ENCODE data around the gene SMOC1. TPM values are rescaled to one million over a fixed set of nuclear protein-coding genes. Genes with fewer than 3 reads are reported as not detected.

Gene SMOC1
- total and polyA plus RNA-seq, 9 of the 15 experiments (the other 6 are each of a cell fraction or from before 2014, with no cell fraction given): 0.04 TPM; not detected in 8

GRCh38 chr14:69838881-69839416 is 40.3 kb upstream of the SMOC1 start:
- no peaks in the 10 kb centered on the region for H3K79me2 ChIP-seq (ENCODE audit: control insufficient read depth, insufficient read depth, low read length)
- H3K27ac ChIP-seq (ENCODE audit: extremely low read depth, low read depth, low read length): no peak overlapping the region
- H4K20me1 ChIP-seq (replicated peaks; ENCODE audit: control insufficient read depth, insufficient read depth, low read length): no peaks in the 10 kb centered on the region
- no TSS peak for BruUV-seq (replicated peaks)
- H3K4me2 ChIP-seq (ENCODE audit: insufficient read depth, low read length): no peak overlapping the region
- H3K36me3 ChIP-seq (ENCODE audit: control insufficient read depth, insufficient read depth, low read length): no peaks in the 10 kb centered on the region
- no peak overlapping the region for H3K4me3 ChIP-seq
- H3K4me1 ChIP-seq (replicated peaks in 1 of 2; ENCODE audit: control insufficient read depth in 2 of 2, insufficient read depth in 2 of 2, low read length in 2 of 2): no peaks in the 10 kb centered on the region
- FAIRE-seq (no peak), DNase-seq (ENCODE audit: extremely low read depth in 1 of 4, low spot score in 3 of 4) (no peak), ATAC-seq (no peak)
- 0% methylated on average over 3 of the region's 3 CpGs for WGBS (ENCODE audit: insufficient coverage, low coverage, missing lambda C conversion rate)
- TF ChIP-seq JUND (IDR thresholded peaks at IDR 0.05; ENCODE audit: borderline replicate concordance, low read depth, low read length) (no peak), JUND (tag; IDR thresholded peaks at IDR 0.05; ENCODE audit: borderline replicate concordance, low read depth, low read length) (no peak), ZBTB8A (IDR thresholded peaks at IDR 0.05; ENCODE audit: partially characterized antibody) (no peak), MEF2D (tag; conservative IDR thresholded peaks at IDR 0.05; ENCODE audit: low read depth) (no peak), PHF21A (IDR thresholded peaks at IDR 0.05; ENCODE audit: borderline replicate concordance, low read depth) (no peak), MAZ (CRISPR knock-in tag; conservative IDR thresholded peaks at IDR 0.05 in 1 of 2, IDR thresholded peaks at IDR 0.05 in 1 of 2) (no peak), POLR3A (IDR thresholded peaks at IDR 0.05; ENCODE audit: borderline replicate concordance, extremely low read depth, insufficient read depth, insufficient read length) (no peak), ZNF76 (CRISPR knock-in tag; IDR thresholded peaks at IDR 0.05; ENCODE audit: borderline replicate concordance) (no peak), SMARCB1 (IDR thresholded peaks at IDR 0.05; ENCODE audit: insufficient read length, low read depth) (no peak), POLR2B (IDR thresholded peaks at IDR 0.05; ENCODE audit: low read depth, partially characterized antibody) (no peak), ATF6 (CRISPR knock-in tag; IDR thresholded peaks at IDR 0.05) (no peak), COPS2 (conservative IDR thresholded peaks at IDR 0.05) (no peak), NONO (IDR thresholded peaks at IDR 0.05; ENCODE audit: low read depth in 2 of 2, low read length in 1 of 2) (no peak), THRAP3 (IDR thresholded peaks at IDR 0.05; ENCODE audit: borderline replicate concordance) (no peak), MNT (conservative IDR thresholded peaks at IDR 0.05) (no peak)
- no peak overlapping the region for H3K9ac ChIP-seq (ENCODE audit: insufficient read depth in 1 of 2, low read depth in 2 of 2, low read length in 2 of 2)
- intact Hi-C loops (cut with micrococcal nuclease): no loop called here
- H3K27me3 ChIP-seq (ENCODE audit: control insufficient read depth in 2 of 2, insufficient read depth in 2 of 2, low read length in 2 of 2): peaks cover 2 to 8% of the 10 kb centered on the region in 2 experiments; a peak in 2 of 5 replicates
- ChIA-PET CTCF (ENCODE audit: low intra/inter-chr PET ratio) (no interaction called here), POLR2A (interaction anchor here (0.7 kb wide), 1 partner anchor 72 kb away, joined by 3 read pairs; no protein-coding TSS in a partner anchor)
- no peak overlapping the region for H2AFZ ChIP-seq (ENCODE audit: low read depth, low read length)
- no peaks in the 10 kb centered on the region for H3K9me1 ChIP-seq (ENCODE audit: control insufficient read depth, insufficient read depth, low read length)
- in situ Hi-C loops (cut with MboI): no loop called here
- H3K9me3 ChIP-seq (replicated peaks; ENCODE audit: control insufficient read depth, insufficient read depth, low read depth, low read length): no peaks in the 10 kb centered on the region
